GM13977 (cell line): Measurements from ENCODE around the gene CFAP57.

Experiments
- DNase-seq: peaks from one replicate; pipeline ENCODE4 v3.0.0; 2012; ENCODE audit warnings: low spot score
- in situ Hi-C: fragments of 300-500 bp; cut with MboI; formaldehyde crosslinking; loops from one replicate; pipeline ENCODE4 v1.12.0; 2022; ENCODE audit warnings: low sequenced_read_pairs, low pct_unique_long_range_greater_than_20kb, mixed read lengths, inconsistent platforms; ENCODE audit not compliant: unreplicated experiment
- TF ChIP-seq, protein P1 (sequence below): IDR thresholded peaks from 2 replicates; pipeline ENCODE4 v1.5.1; 2012; ENCODE audit warnings: mild to moderate bottlenecking, control low read depth; ENCODE audit not compliant: insufficient read depth; ENCODE audit errors: extremely low read depth, missing control alignments

The CFAP57 gene

DNA sequence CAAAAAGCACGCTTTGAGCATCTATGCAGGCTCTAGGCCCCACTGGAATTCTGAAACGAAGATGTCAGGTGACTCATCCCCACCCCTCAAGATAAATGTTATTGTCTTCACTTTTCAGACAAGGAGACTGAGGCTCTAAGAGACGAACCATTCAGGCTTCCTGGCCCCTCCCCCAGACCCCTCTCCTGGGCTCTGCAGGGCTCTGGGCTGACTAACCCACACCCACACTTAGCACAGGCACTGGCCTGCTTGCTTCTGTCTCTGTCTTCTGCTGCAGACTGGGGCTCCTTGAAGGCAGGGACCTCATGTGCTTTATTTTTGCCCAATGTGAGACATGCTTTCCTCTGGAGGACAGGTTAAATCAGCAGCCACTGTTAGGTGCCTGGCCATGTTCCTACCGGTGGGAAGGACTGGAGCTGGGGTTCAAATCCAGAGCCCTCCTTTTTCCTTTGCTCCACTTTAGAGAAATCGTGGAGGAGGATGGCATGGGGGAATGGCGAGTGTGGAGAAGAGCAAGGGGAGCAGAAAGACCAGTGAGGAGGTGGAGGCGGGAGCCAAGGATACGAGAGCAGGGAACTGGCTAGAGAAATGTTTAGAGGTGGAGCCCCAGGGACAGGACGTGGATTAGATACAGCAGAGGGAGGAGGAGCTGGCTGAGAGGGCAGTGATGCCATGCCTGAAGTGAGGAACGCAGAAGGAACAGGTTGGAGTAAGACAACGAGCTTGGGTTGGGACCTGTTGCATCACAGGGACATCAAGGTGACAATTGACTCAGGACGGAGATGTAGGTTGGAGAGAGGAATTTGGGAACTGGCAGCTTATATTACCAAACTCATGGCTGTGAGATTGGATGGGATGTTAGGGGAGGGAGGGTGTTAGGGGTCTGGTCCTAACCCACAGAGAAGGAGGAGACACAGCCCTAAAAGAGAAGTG lies 99.3 kb downstream of the CFAP57 start:
- TF ChIP-seq, protein P1, sequence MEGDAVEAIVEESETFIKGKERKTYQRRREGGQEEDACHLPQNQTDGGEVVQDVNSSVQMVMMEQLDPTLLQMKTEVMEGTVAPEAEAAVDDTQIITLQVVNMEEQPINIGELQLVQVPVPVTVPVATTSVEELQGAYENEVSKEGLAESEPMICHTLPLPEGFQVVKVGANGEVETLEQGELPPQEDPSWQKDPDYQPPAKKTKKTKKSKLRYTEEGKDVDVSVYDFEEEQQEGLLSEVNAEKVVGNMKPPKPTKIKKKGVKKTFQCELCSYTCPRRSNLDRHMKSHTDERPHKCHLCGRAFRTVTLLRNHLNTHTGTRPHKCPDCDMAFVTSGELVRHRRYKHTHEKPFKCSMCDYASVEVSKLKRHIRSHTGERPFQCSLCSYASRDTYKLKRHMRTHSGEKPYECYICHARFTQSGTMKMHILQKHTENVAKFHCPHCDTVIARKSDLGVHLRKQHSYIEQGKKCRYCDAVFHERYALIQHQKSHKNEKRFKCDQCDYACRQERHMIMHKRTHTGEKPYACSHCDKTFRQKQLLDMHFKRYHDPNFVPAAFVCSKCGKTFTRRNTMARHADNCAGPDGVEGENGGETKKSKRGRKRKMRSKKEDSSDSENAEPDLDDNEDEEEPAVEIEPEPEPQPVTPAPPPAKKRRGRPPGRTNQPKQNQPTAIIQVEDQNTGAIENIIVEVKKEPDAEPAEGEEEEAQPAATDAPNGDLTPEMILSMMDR: no peak

DNA sequence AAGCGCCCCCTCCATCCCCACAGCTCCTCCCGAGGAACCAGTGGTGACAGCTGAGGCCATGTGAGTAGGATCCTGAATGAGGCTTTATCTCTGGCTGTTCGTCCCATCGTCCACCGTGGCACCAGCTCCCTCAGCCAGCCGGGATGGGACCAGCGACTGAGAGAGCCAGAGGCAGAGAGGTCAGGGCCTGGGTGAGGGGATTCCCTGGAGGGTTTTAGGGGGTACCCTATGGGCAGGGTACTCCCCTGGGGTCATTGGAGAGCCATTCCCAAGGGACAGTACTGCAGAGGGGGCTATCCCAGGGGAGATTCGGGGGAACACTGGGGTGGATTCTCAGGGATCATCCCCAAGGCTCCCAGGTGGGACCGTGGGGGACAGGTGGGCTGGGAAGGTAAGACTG lies 100.0 kb downstream of the CFAP57 start:
- in situ Hi-C loops: no loop called here
- TF ChIP-seq, protein P1: no peak
- DNase-seq: no peak

More for the DNA sequence above, 99.3 kb downstream of the CFAP57 start:
- no peak for DNase-seq
- in situ Hi-C loops: no loop called here

- no peak for DNase-seq
- TF ChIP-seq, protein P1: no peak
- in situ Hi-C loops: no loop called here
Observed at GRCh38 chr1:43272576-43273571, 100.7 kb downstream of the CFAP57 start.

DNA sequence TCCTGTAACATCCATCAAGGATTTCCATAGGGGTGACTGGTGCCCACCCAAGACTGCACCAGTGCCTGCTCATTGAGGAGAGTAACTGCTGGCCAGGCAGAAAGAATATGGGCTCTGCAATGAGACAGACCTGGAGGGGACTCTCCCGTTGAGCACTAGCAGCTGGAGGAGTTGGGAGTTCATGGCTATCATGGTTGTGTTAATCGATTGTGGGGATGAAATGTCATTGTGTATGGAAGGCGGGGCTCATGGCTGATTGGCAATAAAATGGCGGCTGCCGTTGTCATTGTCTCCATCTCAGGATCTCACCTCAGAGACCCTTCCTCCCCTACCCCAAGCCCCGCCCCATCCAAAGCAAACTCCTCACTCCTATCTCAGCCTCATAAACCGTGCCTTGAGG lies 101.6 kb downstream of the CFAP57 start:
- in situ Hi-C loops: no loop called here
- TF ChIP-seq, protein P1: no peak
- no peak for DNase-seq

DNA sequence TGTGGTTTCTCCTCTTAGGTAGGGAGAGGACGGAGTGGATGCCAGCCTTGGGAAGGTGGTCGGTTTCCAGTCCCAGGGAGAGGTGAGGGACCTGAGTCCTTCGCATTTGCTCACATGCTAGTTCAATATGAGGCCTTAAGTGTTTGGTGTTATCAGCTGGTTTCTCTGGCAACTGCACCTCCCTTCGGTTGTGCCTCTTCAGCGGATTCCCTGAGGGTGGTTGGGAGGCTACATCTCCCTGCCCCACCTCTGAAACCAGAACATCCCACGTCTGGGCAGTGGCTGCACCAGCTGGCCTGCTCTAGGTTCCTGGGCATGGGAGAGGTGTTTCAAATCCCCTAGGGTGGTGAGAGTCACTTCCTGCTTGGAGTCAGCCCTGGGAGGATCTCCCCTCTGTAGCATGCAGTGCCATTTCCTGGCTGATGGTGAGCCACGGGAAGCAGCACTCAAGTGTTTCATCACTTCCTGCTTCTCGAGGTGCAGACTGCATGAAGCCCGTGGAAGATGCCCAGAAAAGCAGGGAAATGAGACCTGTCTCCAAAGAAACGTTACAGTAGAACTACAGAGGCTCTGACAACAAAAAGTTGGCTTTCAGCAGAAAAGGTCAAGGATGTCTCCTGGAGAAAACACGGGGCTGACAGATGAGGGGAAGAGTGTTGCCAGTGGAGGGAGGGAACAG lies 102.1 kb downstream of the CFAP57 start:
- no peak for DNase-seq
- TF ChIP-seq, protein P1: no peak
- in situ Hi-C loops: no loop called here

- in situ Hi-C loops: no loop called here
- DNase-seq: no peak
Observed at GRCh38 chr1:43274804-43275180, 102.7 kb downstream of the CFAP57 start.

More at GRCh38 chr1:43274804-43275180, 102.7 kb downstream of the CFAP57 start:
- TF ChIP-seq, protein P1: no peak
